ENCODE data around the gene FAM131C.

Gene FAM131C

GRCh38 chr1:16015960-16016901 lies 57.2 kb downstream of the FAM131C start:
- TF ChIP-seq, protein P1, sequence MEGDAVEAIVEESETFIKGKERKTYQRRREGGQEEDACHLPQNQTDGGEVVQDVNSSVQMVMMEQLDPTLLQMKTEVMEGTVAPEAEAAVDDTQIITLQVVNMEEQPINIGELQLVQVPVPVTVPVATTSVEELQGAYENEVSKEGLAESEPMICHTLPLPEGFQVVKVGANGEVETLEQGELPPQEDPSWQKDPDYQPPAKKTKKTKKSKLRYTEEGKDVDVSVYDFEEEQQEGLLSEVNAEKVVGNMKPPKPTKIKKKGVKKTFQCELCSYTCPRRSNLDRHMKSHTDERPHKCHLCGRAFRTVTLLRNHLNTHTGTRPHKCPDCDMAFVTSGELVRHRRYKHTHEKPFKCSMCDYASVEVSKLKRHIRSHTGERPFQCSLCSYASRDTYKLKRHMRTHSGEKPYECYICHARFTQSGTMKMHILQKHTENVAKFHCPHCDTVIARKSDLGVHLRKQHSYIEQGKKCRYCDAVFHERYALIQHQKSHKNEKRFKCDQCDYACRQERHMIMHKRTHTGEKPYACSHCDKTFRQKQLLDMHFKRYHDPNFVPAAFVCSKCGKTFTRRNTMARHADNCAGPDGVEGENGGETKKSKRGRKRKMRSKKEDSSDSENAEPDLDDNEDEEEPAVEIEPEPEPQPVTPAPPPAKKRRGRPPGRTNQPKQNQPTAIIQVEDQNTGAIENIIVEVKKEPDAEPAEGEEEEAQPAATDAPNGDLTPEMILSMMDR (conservative IDR thresholded peaks at IDR 0.05; ENCODE audit: low read depth, low read length) = no peak
- DNase-seq (ENCODE audit: low read depth) = no peak
- H3K4me3 ChIP-seq (ENCODE audit: low read depth, low read length) = no peak overlapping the region

- H3K4me3 ChIP-seq (ENCODE audit: low read depth, low read length) = no peak overlapping the region
Observed at GRCh38 chr1:16015491-16015890, 58.0 kb downstream of the FAM131C start.

GRCh38 chr1:16014509-16015482 lies 58.7 kb downstream of the FAM131C start:
- H3K4me3 ChIP-seq (ENCODE audit: low read depth, low read length) = no peak overlapping the region
- peak; percentile 7 for DNase-seq (ENCODE audit: low read depth)
- TF ChIP-seq, protein P1 (conservative IDR thresholded peaks at IDR 0.05; ENCODE audit: low read depth, low read length) = no peak

More at GRCh38 chr1:16015491-16015890, 58.0 kb downstream of the FAM131C start:
- TF ChIP-seq, protein P1 (conservative IDR thresholded peaks at IDR 0.05; ENCODE audit: low read depth, low read length) = no peak
- no peak for DNase-seq (ENCODE audit: low read depth)

- TF ChIP-seq, protein P1 (conservative IDR thresholded peaks at IDR 0.05; ENCODE audit: low read depth, low read length) = no peak
- H3K4me3 ChIP-seq (ENCODE audit: low read depth, low read length) = no peak overlapping the region
- DNase-seq (ENCODE audit: low read depth) = no peak
Observed at GRCh38 chr1:16013908-16014258, 59.6 kb downstream of the FAM131C start.

DNA sequence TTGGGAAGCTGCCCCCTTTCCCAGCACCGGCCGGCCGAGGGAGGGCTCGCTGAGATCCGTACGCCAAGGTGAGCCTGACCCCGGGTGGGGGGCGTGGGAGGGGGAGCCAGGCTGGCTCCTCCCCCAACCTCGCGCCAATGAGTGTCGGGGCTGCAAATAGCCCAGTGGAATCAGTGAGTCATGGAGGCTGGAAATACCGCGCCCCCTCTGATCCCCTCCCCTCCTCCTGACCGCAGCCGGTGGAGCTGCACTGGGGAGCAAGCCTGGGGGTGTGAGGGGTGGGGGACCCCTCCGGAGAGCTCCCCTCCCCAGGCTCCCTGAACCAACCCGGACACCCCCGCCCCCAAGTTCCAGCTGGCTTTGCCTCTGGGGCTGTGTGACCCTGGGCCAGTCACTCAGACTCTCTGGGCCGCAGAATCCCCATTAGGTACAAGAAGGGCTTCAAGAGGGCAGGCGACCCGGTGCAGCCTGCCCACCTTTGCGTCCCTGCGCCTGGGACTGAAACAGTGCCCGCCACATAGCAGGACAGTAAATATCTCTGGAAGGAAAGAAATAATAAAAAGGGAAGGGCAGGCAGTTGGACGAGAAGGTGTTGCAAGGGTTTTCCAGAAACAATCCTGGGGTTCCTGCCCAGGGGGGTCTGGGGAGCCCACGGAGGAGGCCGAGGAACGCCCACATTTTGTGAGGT lies 60.1 kb downstream of the FAM131C start:
- TF ChIP-seq, protein P1 (conservative IDR thresholded peaks at IDR 0.05; ENCODE audit: low read depth, low read length) = no peak
- H3K4me3 ChIP-seq (ENCODE audit: low read depth, low read length) = peak overlapping the region; percentile 48
- peak; percentile 89 for DNase-seq (ENCODE audit: low read depth)

GRCh38 chr1:16012590-16013219 lies 60.7 kb downstream of the FAM131C start:
- peak overlapping the region; percentile 48 for H3K4me3 ChIP-seq (ENCODE audit: low read depth, low read length)
- peak; percentile 89 for DNase-seq (ENCODE audit: low read depth)
- TF ChIP-seq, protein P1 (conservative IDR thresholded peaks at IDR 0.05; ENCODE audit: low read depth, low read length) = no peak

Data from choroid plexus epithelial cell (primary cell).